K562 (cell line): ENCODE data around the gene BID. TPM values are rescaled to one million over a fixed set of nuclear protein-coding genes. Genes with fewer than 3 reads are reported as not detected.

ENCODE experiments used
- ATAC-seq: fragments of 200-7000 bp; cut with Tn5 transposase; 3 replicates; pipeline ENCODE4 v1.9.1; 2020; ENCODE audit warnings: moderate library complexity
- BruUV-seq: library from RNA; stranded (reverse); fragments of 400-500 nt; replicated peaks from 2 replicates; lab custom pipeline; 2021; lab: Mats Ljungman, UMichigan
- CTCF ChIA-PET: fragments of 300-600 bp; formaldehyde crosslinking; extraction: SDS; loops from one replicate; lab custom pipeline; 2021; ENCODE audit warnings: low intra/inter-chr PET ratio; lab: Yijun Ruan, JAX
- POLR2A ChIA-PET: fragments of 300-600, 350-650 bp; sonication (Branson Sonifier 250); formaldehyde crosslinking; extraction: SDS; loops from one replicate; lab custom pipeline; 2021; ENCODE audit warnings: antibody characterized with exemption, inconsistent platforms; lab: Yijun Ruan, JAX
- DNase-seq, 4 experiments: peaks; one replicate each; pipeline versions ENCODE4 v3.0.0 to v3.0.0-alpha.2; 2011 to 2018; ENCODE audit warnings: low spot score in 3 of 4, mixed read lengths in 3 of 4; ENCODE audit errors: extremely low read depth in 1 of 4
- FAIRE-seq: peaks from 2 replicates; lab custom pipeline; 2011; peaks lifted over from hg19 to GRCh38; lab: Jason Lieb, UNC
- H2AFZ ChIP-seq: 2 replicates; pipeline ENCODE4 v1.6.0; 2011; ENCODE audit warnings: low read depth, low read length, control low read depth, inconsistent platforms
- H3K27ac ChIP-seq: fragments of 200-600 bp; 3 replicates; pipeline ENCODE4 v1.8.0; 2011; ENCODE audit warnings: low read depth, mild to moderate bottlenecking, control low read depth, inconsistent platforms, low read length, moderate library complexity, mixed read lengths; ENCODE audit errors: extremely low read depth
- H3K27me3 ChIP-seq, 2 experiments: fragments of 300-600 bp in 1 of 2; 2 replicates in 1 of 2; 3 replicates in 1 of 2; pipeline versions ENCODE4 v1.6.0 to v1.8.0; 2011; ENCODE audit warnings: inconsistent platforms in 2 of 2, low read length in 2 of 2, mild to moderate bottlenecking in 1 of 2, mixed read lengths in 1 of 2, moderate library complexity in 1 of 2; ENCODE audit not compliant: control insufficient read depth in 2 of 2, insufficient read depth in 2 of 2
- H3K36me3 ChIP-seq: fragments of 300-600 bp; 3 replicates; pipeline ENCODE4 v1.8.0; 2011; ENCODE audit warnings: mild to moderate bottlenecking, low read length, inconsistent platforms; ENCODE audit not compliant: control insufficient read depth, insufficient read depth
- H3K4me1 ChIP-seq, 2 experiments: fragments of 200-600 bp in 1 of 2; replicated peaks in 1 of 2; 2 replicates in 1 of 2; 3 replicates in 1 of 2; pipeline versions ENCODE4 v1.5.1 to v1.8.0; 2011; ENCODE audit warnings: inconsistent platforms in 2 of 2, low read length in 2 of 2, mild to moderate bottlenecking in 1 of 2, mixed read lengths in 1 of 2, moderate library complexity in 1 of 2; ENCODE audit not compliant: control insufficient read depth in 2 of 2, insufficient read depth in 2 of 2
- H3K4me2 ChIP-seq: 2 replicates; pipeline ENCODE4 v1.6.1; 2011; ENCODE audit warnings: low read length, control low read depth, inconsistent platforms, mixed read lengths; ENCODE audit not compliant: insufficient read depth
- H3K4me3 ChIP-seq: fragments of 200-600 bp; sonication (generic), shearing (Covaris generic); 2 replicates; pipeline ENCODE4 v1.5.1; 2016; ENCODE audit warnings: control low read depth, inconsistent platforms
- H3K79me2 ChIP-seq: fragments of 200-600 bp; 3 replicates; pipeline ENCODE4 v1.8.0; 2011; ENCODE audit warnings: low read length, inconsistent platforms; ENCODE audit not compliant: control insufficient read depth, insufficient read depth
- H3K9ac ChIP-seq, 2 experiments: 2 replicates each; pipeline versions ENCODE4 v1.6.0 to v1.6.1; 2011; ENCODE audit warnings: low read depth in 2 of 2, low read length in 2 of 2, control low read depth in 1 of 2, inconsistent platforms in 1 of 2, mild to moderate bottlenecking in 1 of 2, mixed read lengths in 1 of 2; ENCODE audit not compliant: insufficient read depth in 1 of 2
- H3K9me1 ChIP-seq: one replicate; pipeline ENCODE4 v1.6.0; 2011; ENCODE audit warnings: inconsistent platforms, mild to moderate bottlenecking, low read length, moderate library complexity; ENCODE audit not compliant: control insufficient read depth, insufficient read depth
- H3K9me3 ChIP-seq: replicated peaks from 2 replicates; pipeline ENCODE4 v1.5.1; 2011; ENCODE audit warnings: low read depth, low read length, inconsistent platforms; ENCODE audit not compliant: control insufficient read depth, insufficient read depth
- H4K20me1 ChIP-seq: replicated peaks from 2 replicates; pipeline ENCODE4 v1.6.1; 2011; ENCODE audit warnings: low read length, inconsistent platforms, mixed read lengths; ENCODE audit not compliant: control insufficient read depth, insufficient read depth
- CLOCK ChIP-seq: fragments of 250-450 bp; sonication (Bioruptor Pico); IDR thresholded peaks from 2 replicates; pipeline ENCODE4 v1.4.0; 2020; ENCODE audit warnings: mild to moderate bottlenecking, moderate library complexity, borderline replicate concordance
- ETS2 ChIP-seq: IDR thresholded peaks from 2 replicates; pipeline ENCODE4 v1.6.1; 2016; ENCODE audit warnings: borderline replicate concordance, missing genetic modification characterization, mild to moderate bottlenecking, moderate library complexity, missing compliant biosample characterization; ENCODE audit not compliant: poor library complexity, severe bottlenecking
- HDGF ChIP-seq: fragments of 450-650 bp; IDR thresholded peaks from 2 replicates; pipeline ENCODE4 v1.6.1; 2016
- MECOM ChIP-seq: fragments of 250-450 bp; sonication (Bioruptor Pico); IDR thresholded peaks from 2 replicates; pipeline ENCODE4 v1.8.0; 2022; ENCODE audit warnings: inconsistent platforms
- PHB2 ChIP-seq: fragments of 450-650 bp; IDR thresholded peaks from 2 replicates; pipeline ENCODE4 v1.6.1; 2017; ENCODE audit warnings: low read depth
- SRSF9 ChIP-seq: fragments of 200-400 bp; formaldehyde crosslinking; IDR thresholded peaks from 2 replicates; pipeline ENCODE4 v1.6.1; 2017; ENCODE audit warnings: low read depth, low read length, borderline replicate concordance
- TEAD1 ChIP-seq, 2 experiments: fragments of 450-650 bp in 1 of 2; sonication (generic) in 1 of 2; formaldehyde crosslinking; IDR thresholded peaks; 2 replicates each; pipeline versions ENCODE4 v1.4.0 to v1.8.0; 2020 to 2022; ENCODE audit warnings: mild to moderate bottlenecking in 2 of 2, missing genetic modification reagents in 1 of 2
- ZNF511 ChIP-seq: sonication (generic); formaldehyde crosslinking; IDR thresholded peaks from 2 replicates; pipeline ENCODE4 v1.8.0; 2022; ENCODE audit warnings: mild to moderate bottlenecking, missing genetic modification reagents
- ZNF518B ChIP-seq: fragments of 250-450 bp; sonication (Bioruptor Pico); IDR thresholded peaks from 2 replicates; pipeline ENCODE4 v1.5.0; 2021; ENCODE audit warnings: mild to moderate bottlenecking, moderate library complexity
- WGBS: fragments of 100-300 bp; shearing (Covaris generic); methylation state at CpG from one replicate; pipeline ENCODE4 v1.1.6; 2016; ENCODE audit warnings: low coverage, mixed read lengths; ENCODE audit not compliant: insufficient coverage; ENCODE audit errors: missing lambda C conversion rate; 5-methylcytosine and 5-hydroxymethylcytosine counted together
- in situ Hi-C: fragments of 300-500 bp; cut with MboI; formaldehyde crosslinking; loops from 4 replicates; pipeline ENCODE4 v1.15.0; 2018; ENCODE audit warnings: inconsistent platforms, mixed read lengths
- intact Hi-C: fragments of 100-400 bp; cut with micrococcal nuclease; formaldehyde crosslinking; loops from 2 replicates; pipeline ENCODE4 v1.14.2; 2022
- polyA plus RNA-seq, 8 experiments: library from polyadenylated mRNA; depleted of rRNA in 4 of 8; stranded (reverse) in 5 of 8; unstranded in 3 of 8; fragments of >200 nt; fragmentation: Nextera tagmentation in 2 of 8; fragmentation: Illumina TruSeq in 1 of 8; extraction: Ambion mirVana in 2 of 8; extraction: Trizol in 1 of 8; gene quantifications; 2 replicates each; pipeline versions ENCODE4 v1.2.1 to v1.2.3, GENCODE V29; 2011 to 2014; ENCODE audit warnings: inconsistent platforms in 1 of 8, missing spikeins in 1 of 8
- total RNA-seq, 7 experiments: library from RNA; depleted of rRNA in 6 of 7; stranded (reverse); fragments of >200 nt in 6 of 7; fragmentation: Illumina TruSeq in 2 of 7; extraction: Trizol in 2 of 7; gene quantifications; 2 replicates each; pipeline versions ENCODE4 v1.2.1 to v1.2.3, GENCODE V29; 2011 to 2021; ENCODE audit warnings: low replicate concordance in 1 of 7

The BID gene
- total and polyA plus RNA-seq, 9 of the 15 experiments (the other 6 are each of a cell fraction or from before 2014, with no cell fraction given), result 5.2 to 209 (median 63.7) TPM

- TF ChIP-seq ETS2, result no peak
- TF ChIP-seq, all 486 proteins: peak for 0
These were observed 8.4 kb upstream of the BID start (continued) for GRCh38 chr22:17782621-17783020.

GRCh38 chr22:17782158-17782557, 7.9 kb upstream of the BID start:
- H3K27me3 ChIP-seq, result no peaks in the 10 kb centered on the region; a peak in 1 of 5 replicates
- ATAC-seq (no peak), DNase-seq (no peak), FAIRE-seq (no peak)
- no peaks in the 10 kb centered on the region for H3K79me2 ChIP-seq
- H3K36me3 ChIP-seq, result no peaks in the 10 kb centered on the region
- H3K4me1 ChIP-seq, result peaks cover 33 to 75% of the 10 kb centered on the region in 2 experiments; a peak in 4 of 5 replicates
- H3K9ac ChIP-seq, result no peak overlapping the region
- H3K9me1 ChIP-seq, result peaks cover 3% of the 10 kb centered on the region
- intact Hi-C loops (no loop called here), in situ Hi-C loops (no loop called here)
- H2AFZ ChIP-seq, result no peak overlapping the region
- H3K4me3 ChIP-seq, result no peak overlapping the region
- peaks cover 3% of the 10 kb centered on the region; the same call in 1 of the 2 replicates for H4K20me1 ChIP-seq
- no TSS peak for BruUV-seq
- H3K9me3 ChIP-seq, result no peaks in the 10 kb centered on the region
- 48% methylated on average over 12 of the region's 13 CpGs for WGBS
- H3K27ac ChIP-seq, result no peak overlapping the region
- ChIA-PET CTCF (no interaction called here), POLR2A (interaction anchor here (0.6 to 1.2 kb wide), 2 partner anchors 9 to 1640 kb away, joined by 5 to 7 read pairs; no protein-coding TSS in a partner anchor)
- H3K4me2 ChIP-seq, result no peak overlapping the region
- TF ChIP-seq ZNF511 (CRISPR knock-in tag) (no peak), ZNF518B (CRISPR knock-in tag) (no peak), CLOCK (no peak), SRSF9 (no peak), TEAD1 (CRISPR knock-in tag; IDR thresholded peaks at IDR 0.05) (no peak), PHB2 (no peak), HDGF (no peak), MECOM (CRISPR knock-in tag) (no peak)
